ENCODE data around the gene WDR7.
"Not testable (repeated sequence)": the region's sequence is repeated elsewhere in the genome, so short reads cannot be mapped to it uniquely, and the experiment has no call there.

WDR7 gene

DNA sequence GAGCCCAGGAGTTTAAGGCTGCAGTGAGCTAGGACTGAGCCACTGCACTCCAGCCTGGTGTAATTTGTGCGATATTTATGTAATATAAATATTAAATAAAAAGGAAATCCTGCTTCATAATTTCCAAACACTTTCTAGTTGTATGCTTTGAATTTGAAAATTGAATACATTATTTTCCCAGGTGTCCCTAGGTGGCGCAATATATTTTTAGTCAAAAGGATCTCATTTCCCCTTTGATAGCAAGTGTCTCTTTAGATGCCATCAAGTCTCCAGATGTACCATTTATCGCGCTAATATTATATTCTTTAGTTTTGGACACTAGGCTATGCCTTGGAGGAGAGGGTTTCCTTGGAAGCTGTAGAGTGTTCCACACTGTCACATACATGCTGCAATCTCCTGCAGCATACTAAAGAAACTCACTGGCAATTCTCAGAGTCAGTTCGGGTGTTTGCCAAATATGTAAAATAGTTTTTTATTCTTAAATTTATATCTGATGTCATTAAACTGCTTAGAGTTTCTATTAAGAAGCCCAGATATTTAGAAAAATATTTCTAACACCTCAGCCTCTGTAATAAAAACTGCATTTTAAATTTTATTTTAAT lies 5.6 kb upstream of the WDR7 start:
- peak; percentile 84 for TF ChIP-seq CTCF (IDR thresholded peaks at IDR 0.05)
- TF ChIP-seq ZFX (IDR thresholded peaks at IDR 0.05; ENCODE audit: borderline replicate concordance): no peak
- no peak overlapping the region for H3K27ac ChIP-seq

GRCh38 chr18:56647071-56647470 lies 4.1 kb upstream of the WDR7 start:
- TF ChIP-seq ZFX (IDR thresholded peaks at IDR 0.05; ENCODE audit: borderline replicate concordance) (no peak), CTCF (IDR thresholded peaks at IDR 0.05) (no peak)
- no peak overlapping the region for H3K27ac ChIP-seq

GRCh38 chr18:56647951-56648893 lies 2.9 kb upstream of the WDR7 start:
- TF ChIP-seq ZFX (IDR thresholded peaks at IDR 0.05; ENCODE audit: borderline replicate concordance) (no peak), CTCF (IDR thresholded peaks at IDR 0.05) (no peak)
- no peak overlapping the region for H3K27ac ChIP-seq

- peak overlapping the region; percentile 90; the same call in 1 of the 2 replicates for H3K27ac ChIP-seq
- no peak for TF ChIP-seq CTCF (IDR thresholded peaks at IDR 0.05)
- TF ChIP-seq ZFX (IDR thresholded peaks at IDR 0.05; ENCODE audit: borderline replicate concordance): no peak
Measured at GRCh38 chr18:56649996-56650395, 1.2 kb upstream of the WDR7 start.

DNA sequence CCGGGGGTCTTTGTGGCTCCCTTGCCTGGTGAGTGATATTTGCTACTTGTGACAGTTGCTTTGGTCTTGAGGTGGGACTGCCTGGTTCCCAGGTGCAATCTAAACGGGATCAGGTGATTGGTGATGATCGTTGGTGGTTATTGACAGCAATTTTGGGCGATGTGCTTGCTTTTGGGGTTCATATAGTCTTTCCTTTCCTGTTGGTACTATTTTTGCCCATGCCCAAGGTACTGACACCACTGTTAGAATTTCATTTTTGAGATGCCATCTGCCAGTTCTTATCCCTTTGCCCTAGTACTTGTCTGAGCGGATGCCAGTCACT lies 573 bp downstream of the WDR7 start:
- TF ChIP-seq CTCF (IDR thresholded peaks at IDR 0.05) (no peak), ZFX (IDR thresholded peaks at IDR 0.05; ENCODE audit: borderline replicate concordance) (no peak)
- H3K27ac ChIP-seq: peak overlapping the region; percentile 90

DNA sequence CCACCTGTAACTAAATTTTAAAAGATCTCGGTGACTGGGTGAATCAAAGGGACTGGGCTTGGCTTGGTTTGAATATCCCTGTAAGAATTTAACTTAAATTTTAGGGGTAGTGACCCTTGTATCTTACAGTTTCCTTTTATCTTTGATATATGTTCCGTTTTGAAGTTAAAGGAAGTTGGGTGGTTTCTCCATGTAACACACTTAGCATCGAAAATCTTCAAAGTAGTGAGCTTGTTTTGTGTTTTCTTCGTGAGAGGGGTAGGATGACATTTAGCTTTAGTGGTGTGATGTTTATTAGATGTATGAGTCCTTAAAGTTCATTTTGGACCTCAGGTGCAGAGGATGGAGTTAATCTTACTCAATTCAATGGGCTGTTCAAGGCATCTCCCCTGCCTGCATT lies 1.6 kb downstream of the WDR7 start:
- TF ChIP-seq ZFX (IDR thresholded peaks at IDR 0.05; ENCODE audit: borderline replicate concordance): no peak
- no peak for TF ChIP-seq CTCF (IDR thresholded peaks at IDR 0.05)

DNA sequence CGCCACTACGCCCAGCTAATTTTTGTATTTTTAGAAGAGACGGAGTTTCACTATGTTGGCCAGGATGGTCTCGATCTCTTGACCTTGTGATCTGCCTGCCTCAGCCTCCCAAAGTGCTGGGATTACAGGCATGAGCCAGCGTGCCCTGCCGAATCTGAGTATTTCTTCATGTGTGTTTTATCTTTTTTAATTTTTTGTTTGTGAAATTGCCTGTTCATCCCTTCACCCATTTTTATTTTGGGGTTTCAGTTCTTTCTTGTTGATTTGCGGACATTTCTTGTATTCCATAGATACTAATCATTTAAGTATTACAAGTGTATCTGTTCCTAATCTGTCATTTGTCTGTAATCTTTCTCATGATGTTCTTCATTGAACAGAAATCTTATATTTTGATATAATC lies 3.1 kb downstream of the WDR7 start:
- not testable (repeated sequence) for H3K27ac ChIP-seq

More for the DNA sequence above, 1.6 kb downstream of the WDR7 start:
- H3K27ac ChIP-seq: no peak overlapping the region
